ENCODE measurements around the gene DCLK1. TPM values are rescaled to one million over a fixed set of nuclear protein-coding genes. Genes with fewer than 3 reads are reported as not detected.

Gene DCLK1
- total RNA-seq, 1 donor from 2014 or later: not detected

GRCh38 chr13:36126491-36126890, 4.7 kb downstream of the DCLK1 start:
- H3K9me3 Mint-ChIP-seq: no peaks in the 10 kb centered on the region
- intact Hi-C loops (cut with micrococcal nuclease): no loop called here
- no peak overlapping the region for H3K27ac Mint-ChIP-seq
- ChIA-PET CTCF (no interaction called here), POLR2A (no interaction called here)
- ATAC-seq (ENCODE audit: low read depth): no peak
- H3K27me3 Mint-ChIP-seq: peaks cover 13% of the 10 kb centered on the region
- H3K4me3 Mint-ChIP-seq: no peak overlapping the region
- no peaks in the 10 kb centered on the region for H3K36me3 Mint-ChIP-seq (ENCODE audit: low read depth)
- TF ChIP-seq CTCF (IDR thresholded peaks at IDR 0.05): no peak
- no peak for DNase-seq
- H3K4me1 Mint-ChIP-seq: no peaks in the 10 kb centered on the region

- H3K4me3 Mint-ChIP-seq: no peak overlapping the region
- DNase-seq (no peak), ATAC-seq (ENCODE audit: low read depth) (no peak)
- no peaks in the 10 kb centered on the region for H3K36me3 Mint-ChIP-seq (ENCODE audit: low read depth)
- H3K27ac Mint-ChIP-seq: no peak overlapping the region
- ChIA-PET CTCF (no interaction called here), POLR2A (no interaction called here)
- H3K4me1 Mint-ChIP-seq: no peaks in the 10 kb centered on the region
- intact Hi-C loops (cut with micrococcal nuclease): no loop called here
- no peak for TF ChIP-seq CTCF (IDR thresholded peaks at IDR 0.05)
- peaks cover 11% of the 10 kb centered on the region for H3K27me3 Mint-ChIP-seq
- no peaks in the 10 kb centered on the region for H3K9me3 Mint-ChIP-seq
These were observed 5.3 kb downstream of the DCLK1 start for GRCh38 chr13:36125841-36126240.

DNA sequence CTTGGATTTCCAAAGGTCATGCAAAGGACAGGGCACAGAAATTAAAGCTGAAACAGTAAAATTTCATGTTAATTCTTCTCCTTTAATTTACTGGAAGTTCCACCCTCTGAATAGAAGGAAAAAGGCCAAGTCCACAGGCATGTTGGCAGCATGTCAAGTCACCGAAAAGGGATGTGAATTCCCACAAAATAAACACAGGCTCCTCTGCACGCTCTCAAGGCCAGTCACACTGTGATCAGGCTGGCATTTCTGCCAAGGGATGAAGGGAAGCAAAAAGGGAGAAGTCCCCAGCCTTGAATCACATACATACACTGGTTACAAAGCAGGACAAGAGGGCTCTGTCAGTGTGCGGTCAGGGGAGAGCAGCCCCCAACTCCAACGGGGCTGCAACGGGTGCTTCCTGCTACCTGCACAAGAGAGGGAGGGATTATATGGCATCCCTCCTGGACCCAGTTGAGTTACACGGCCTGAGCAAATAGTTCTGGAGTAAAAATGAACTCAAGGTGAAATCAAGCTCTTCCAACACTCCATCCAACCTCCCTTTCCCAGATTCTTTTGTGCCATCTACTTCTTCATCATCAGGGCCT, 6.9 kb downstream of the DCLK1 start:
- ATAC-seq (ENCODE audit: low read depth) (no peak), DNase-seq (no peak)
- ChIA-PET POLR2A (no interaction called here), CTCF (no interaction called here)
- intact Hi-C loops (cut with micrococcal nuclease): no loop called here
- Mint-ChIP-seq H3K27me3 (peaks cover 1% of the 10 kb centered on the region), H3K4me1 (no peaks in the 10 kb centered on the region), H3K4me3 (no peak overlapping the region), H3K9me3 (no peaks in the 10 kb centered on the region), H3K27ac (no peak overlapping the region), H3K36me3 (ENCODE audit: low read depth) (no peaks in the 10 kb centered on the region)
- no peak for TF ChIP-seq CTCF (IDR thresholded peaks at IDR 0.05)

GRCh38 chr13:36115306-36115705, 15.9 kb downstream of the DCLK1 start:
- H3K4me3 Mint-ChIP-seq: no peak overlapping the region
- no peaks in the 10 kb centered on the region for H3K36me3 Mint-ChIP-seq (ENCODE audit: low read depth)
- no peak overlapping the region for H3K27ac Mint-ChIP-seq
- no peak for TF ChIP-seq CTCF (IDR thresholded peaks at IDR 0.05)
- intact Hi-C loops (cut with micrococcal nuclease): no loop called here
- no peaks in the 10 kb centered on the region for H3K9me3 Mint-ChIP-seq
- H3K27me3 Mint-ChIP-seq: no peaks in the 10 kb centered on the region
- H3K4me1 Mint-ChIP-seq: no peaks in the 10 kb centered on the region
- ChIA-PET POLR2A (no interaction called here), CTCF (no interaction called here)
- DNase-seq (no peak), ATAC-seq (ENCODE audit: low read depth) (no peak)

GRCh38 chr13:36114233-36114632, 16.9 kb downstream of the DCLK1 start:
- Mint-ChIP-seq H3K36me3 (ENCODE audit: low read depth) (no peaks in the 10 kb centered on the region), H3K27me3 (no peaks in the 10 kb centered on the region), H3K27ac (no peak overlapping the region), H3K4me1 (no peaks in the 10 kb centered on the region), H3K4me3 (no peak overlapping the region), H3K9me3 (peaks cover under 1% of the 10 kb centered on the region)
- intact Hi-C loops (cut with micrococcal nuclease): no loop called here
- CTCF ChIA-PET: no interaction called here
- TF ChIP-seq CTCF (IDR thresholded peaks at IDR 0.05): no peak
- DNase-seq (no peak), ATAC-seq (ENCODE audit: low read depth) (no peak)
- POLR2A ChIA-PET: no interaction called here

Measured in activated B cell treated with CpG ODN at 0.5 μM for 24 hours (primary cell).